Panc1 (cell line): ENCODE results near the gene CENPE. TPM values are rescaled to one million over a fixed set of nuclear protein-coding genes. Genes with fewer than 3 reads are reported as not detected.

Experiments used
- ATAC-seq: fragments of 200-7000 bp; cut with Tn5 transposase; 2 replicates; pipeline ENCODE4 v1.9.1; 2020; ENCODE audit warnings: mild to moderate bottlenecking, moderate library complexity
- BruUV-seq: library from RNA; stranded (reverse); fragments of 400-500 nt; replicated peaks from 2 replicates; lab custom pipeline; 2021; lab: Mats Ljungman, UMichigan
- CTCF ChIA-PET: fragments of 300-600 bp; sonication (Branson Sonifier 250); formaldehyde crosslinking; loops from one replicate; lab custom pipeline; 2022; ENCODE audit warnings: antibody characterized with exemption; lab: Charles Lee
- POLR2A ChIA-PET: fragments of 300-600 bp; sonication (Branson Sonifier 250); formaldehyde crosslinking; loops from one replicate; lab custom pipeline; 2022; ENCODE audit warnings: antibody characterized with exemption; lab: Charles Lee
- DNase-seq: peaks from one replicate; pipeline ENCODE4 v3.0.0-alpha.2; 2010; ENCODE audit warnings: low read depth, low spot score
- H3K27ac ChIP-seq: 2 replicates; pipeline ENCODE4 v1.5.1; 2011; ENCODE audit warnings: mild to moderate bottlenecking, low read length, inconsistent platforms
- H3K27me3 ChIP-seq: fragments of 200-500 bp; sonication (Bioruptor generic); 2 replicates; pipeline ENCODE4 v1.6.0; 2014; ENCODE audit warnings: low read length, inconsistent platforms; ENCODE audit not compliant: control insufficient read depth, insufficient read depth
- H3K36me3 ChIP-seq: fragments of 200-500 bp; sonication (Bioruptor generic); 2 replicates; pipeline ENCODE4 v1.5.1; 2014; ENCODE audit warnings: inconsistent platforms, mild to moderate bottlenecking, low read length, moderate library complexity; ENCODE audit not compliant: control insufficient read depth, insufficient read depth
- H3K4me1 ChIP-seq: 2 replicates; pipeline ENCODE4 v1.5.1; 2011; ENCODE audit warnings: inconsistent platforms, mild to moderate bottlenecking, low read length, moderate library complexity; ENCODE audit not compliant: control insufficient read depth, insufficient read depth
- H3K4me3 ChIP-seq, 2 experiments: 2 replicates each; pipeline ENCODE4 v1.5.1; 2011 to 2012; ENCODE audit warnings: low read depth in 2 of 2, low read length in 2 of 2, mild to moderate bottlenecking in 2 of 2, inconsistent platforms in 1 of 2, moderate library complexity in 1 of 2
- H3K9me3 ChIP-seq: fragments of 200-500 bp; sonication (Bioruptor generic); 2 replicates; pipeline ENCODE4 v1.5.1; 2014; ENCODE audit warnings: low read depth, mild to moderate bottlenecking, inconsistent platforms, low read length, moderate library complexity; ENCODE audit not compliant: control insufficient read depth, insufficient read depth
- CTCF ChIP-seq: fragments of 450-650 bp; IDR thresholded peaks from 2 replicates; pipeline ENCODE4 v1.5.1; 2017; ENCODE audit warnings: mild to moderate bottlenecking
- POLR2AphosphoS5 ChIP-seq: IDR thresholded peaks from 2 replicates; pipeline ENCODE4 v1.6.1; 2012; ENCODE audit warnings: mild to moderate bottlenecking, low read depth, low read length, moderate library complexity
- SIN3A ChIP-seq: IDR thresholded peaks from 2 replicates; pipeline ENCODE4 v1.6.1; 2012; ENCODE audit warnings: low read depth, mild to moderate bottlenecking, low read length, moderate library complexity, borderline replicate concordance; ENCODE audit not compliant: insufficient read depth
- TCF7L2 ChIP-seq: IDR thresholded peaks from 2 replicates; pipeline ENCODE4 v1.6.1; 2011; ENCODE audit warnings: mild to moderate bottlenecking, low read depth, low read length, inconsistent platforms
- in situ Hi-C: cut with HindIII; loops from 2 replicates; pipeline ENCODE4 v1.10.0; 2016; ENCODE audit warnings: low sequenced_read_pairs, low pct_unique_long_range_greater_than_20kb
- intact Hi-C: fragments of 100-400 bp; cut with micrococcal nuclease; formaldehyde crosslinking; loops from one replicate; pipeline ENCODE4 v1.10.0; 2022; ENCODE audit not compliant: unreplicated experiment
- total RNA-seq: library from RNA; stranded (reverse); gene quantifications from one replicate; pipeline ENCODE4 v1.2.1, GENCODE V29; 2021; ENCODE audit not compliant: unreplicated experiment
- TF ChIP-seq, protein P1 (sequence below), 2 experiments: IDR thresholded peaks; 2 replicates each; pipeline ENCODE4 v1.6.1; 2011 to 2012; ENCODE audit warnings: low read depth in 2 of 2, control low read depth in 1 of 2, low read length in 1 of 2, mild to moderate bottlenecking in 1 of 2, moderate library complexity in 1 of 2; ENCODE audit not compliant: insufficient read depth in 1 of 2

Gene CENPE
- total RNA-seq, 1 experiment from 2014 or later, result 25.2 TPM

- ChIA-PET POLR2A (no interaction called here), CTCF (no interaction called here)
- no peak for DNase-seq
- Histone ChIP-seq H3K36me3 (no peaks in the 10 kb centered on the region; the same call in 1 of the 2 replicates), H3K4me3 (no peak overlapping the region), H3K27ac (no peak overlapping the region), H3K9me3 (no peaks in the 10 kb centered on the region), H3K4me1 (peaks cover 5% of the 10 kb centered on the region; the same call in 1 of the 2 replicates), H3K27me3 (no peaks in the 10 kb centered on the region)
- intact Hi-C loops (loop anchor here (5.0 kb wide), 1 partner anchor 586 kb away; no protein-coding TSS in a partner anchor), in situ Hi-C loops (no loop called here)
- no peak for TF ChIP-seq CTCF
- TF ChIP-seq, protein P1, sequence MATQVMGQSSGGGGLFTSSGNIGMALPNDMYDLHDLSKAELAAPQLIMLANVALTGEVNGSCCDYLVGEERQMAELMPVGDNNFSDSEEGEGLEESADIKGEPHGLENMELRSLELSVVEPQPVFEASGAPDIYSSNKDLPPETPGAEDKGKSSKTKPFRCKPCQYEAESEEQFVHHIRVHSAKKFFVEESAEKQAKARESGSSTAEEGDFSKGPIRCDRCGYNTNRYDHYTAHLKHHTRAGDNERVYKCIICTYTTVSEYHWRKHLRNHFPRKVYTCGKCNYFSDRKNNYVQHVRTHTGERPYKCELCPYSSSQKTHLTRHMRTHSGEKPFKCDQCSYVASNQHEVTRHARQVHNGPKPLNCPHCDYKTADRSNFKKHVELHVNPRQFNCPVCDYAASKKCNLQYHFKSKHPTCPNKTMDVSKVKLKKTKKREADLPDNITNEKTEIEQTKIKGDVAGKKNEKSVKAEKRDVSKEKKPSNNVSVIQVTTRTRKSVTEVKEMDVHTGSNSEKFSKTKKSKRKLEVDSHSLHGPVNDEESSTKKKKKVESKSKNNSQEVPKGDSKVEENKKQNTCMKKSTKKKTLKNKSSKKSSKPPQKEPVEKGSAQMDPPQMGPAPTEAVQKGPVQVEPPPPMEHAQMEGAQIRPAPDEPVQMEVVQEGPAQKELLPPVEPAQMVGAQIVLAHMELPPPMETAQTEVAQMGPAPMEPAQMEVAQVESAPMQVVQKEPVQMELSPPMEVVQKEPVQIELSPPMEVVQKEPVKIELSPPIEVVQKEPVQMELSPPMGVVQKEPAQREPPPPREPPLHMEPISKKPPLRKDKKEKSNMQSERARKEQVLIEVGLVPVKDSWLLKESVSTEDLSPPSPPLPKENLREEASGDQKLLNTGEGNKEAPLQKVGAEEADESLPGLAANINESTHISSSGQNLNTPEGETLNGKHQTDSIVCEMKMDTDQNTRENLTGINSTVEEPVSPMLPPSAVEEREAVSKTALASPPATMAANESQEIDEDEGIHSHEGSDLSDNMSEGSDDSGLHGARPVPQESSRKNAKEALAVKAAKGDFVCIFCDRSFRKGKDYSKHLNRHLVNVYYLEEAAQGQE (IDR thresholded peaks at IDR 0.05; ENCODE audit: insufficient read depth in 1 of 2, low read depth in 2 of 2, low read length in 1 of 2), result no peak
- no peak for TF ChIP-seq POLR2AphosphoS5
- TF ChIP-seq TCF7L2, result no peak
- TF ChIP-seq SIN3A, result no peak
- no TSS peak for BruUV-seq
- ATAC-seq, result no peak
These were observed 3.6 kb upstream of the CENPE start for GRCh38 chr4:103201724-103202123.

- TF ChIP-seq, protein P1 (IDR thresholded peaks at IDR 0.05; ENCODE audit: insufficient read depth in 1 of 2, low read depth in 2 of 2, low read length in 1 of 2), result no peak
- TF ChIP-seq POLR2AphosphoS5 (no peak), TCF7L2 (no peak), CTCF (no peak), SIN3A (no peak)
- ChIA-PET POLR2A (no interaction called here), CTCF (no interaction called here)
- intact Hi-C loops, result loop anchor here (5.0 kb wide), 1 partner anchor 586 kb away; no protein-coding TSS in a partner anchor
- H3K36me3 ChIP-seq, result peaks cover 4% of the 10 kb centered on the region; the same call in 1 of the 2 replicates
- H3K27me3 ChIP-seq, result no peaks in the 10 kb centered on the region
- ATAC-seq (no peak), DNase-seq (no peak)
- BruUV-seq, result no TSS peak
- H3K4me1 ChIP-seq, result peaks cover 5% of the 10 kb centered on the region; the same call in 1 of the 2 replicates
- in situ Hi-C loops, result no loop called here
- no peak overlapping the region for H3K27ac ChIP-seq
- H3K9me3 ChIP-seq, result no peaks in the 10 kb centered on the region
- H3K4me3 ChIP-seq, result no peak overlapping the region
These were observed 3.1 kb upstream of the CENPE start for GRCh38 chr4:103201253-103201652.
